Common myeloid progenitor, CD34-positive (primary cell): ENCODE results near the gene ALLC.

Source experiments
- CTCF ChIA-PET: fragments of 350-600 bp; sonication (Branson Sonifier 250); formaldehyde crosslinking; loops from one replicate; lab custom pipeline; 2021; ENCODE audit warnings: antibody characterized with exemption; lab: Charles Lee
- POLR2A ChIA-PET: fragments of 350-600 bp; sonication (Branson Sonifier 250); formaldehyde crosslinking; loops from one replicate; lab custom pipeline; 2021; ENCODE audit warnings: antibody characterized with exemption; lab: Charles Lee
- DNase-seq, 3 donors: peaks; one replicate each; pipeline versions ENCODE4 v3.0.0 to v3.0.0-alpha.2; 2013
- H3K27ac ChIP-seq, 2 experiments: 1 replicate in 1 of 2; 2 replicates in 1 of 2; pipeline ENCODE4 v1.7.0; 2013; ENCODE audit warnings: inconsistent platforms in 2 of 2, low read length in 2 of 2, mild to moderate bottlenecking in 2 of 2, low read depth in 1 of 2, moderate library complexity in 1 of 2; ENCODE audit not compliant: severe bottlenecking in 2 of 2, insufficient read depth in 1 of 2, poor library complexity in 1 of 2
- H3K27me3 ChIP-seq, 5 experiments: replicated peaks in 2 of 5; 1 replicate in 3 of 5; 2 replicates in 2 of 5; pipeline versions ENCODE4 v1.6.1 to v1.7.0; 2013; ENCODE audit warnings: low read length in 4 of 5, mild to moderate bottlenecking in 2 of 5, moderate library complexity in 2 of 5, inconsistent platforms in 1 of 5; ENCODE audit not compliant: insufficient read depth in 5 of 5, control insufficient read depth in 4 of 5
- H3K36me3 ChIP-seq, 4 experiments: 1 replicate in 2 of 4; 2 replicates in 2 of 4; pipeline versions ENCODE4 v1.6.1 to v1.7.0; 2013; ENCODE audit warnings: low read length in 3 of 4, control low read depth in 1 of 4, mild to moderate bottlenecking in 1 of 4; ENCODE audit not compliant: control insufficient read depth in 4 of 4, insufficient read depth in 4 of 4
- H3K4me1 ChIP-seq, 4 experiments: 1 replicate in 3 of 4; 2 replicates in 1 of 4; pipeline versions ENCODE4 v1.6.1 to v1.7.1; 2013; ENCODE audit warnings: low read length in 3 of 4, mild to moderate bottlenecking in 3 of 4, control low read depth in 1 of 4, inconsistent platforms in 1 of 4, moderate library complexity in 1 of 4; ENCODE audit not compliant: control insufficient read depth in 4 of 4, insufficient read depth in 4 of 4; ENCODE audit errors: control extremely low read depth in 1 of 4
- H3K4me3 ChIP-seq, 7 experiments: 1 replicate in 4 of 7; 2 replicates in 3 of 7; pipeline versions ENCODE4 v1.5.1 to v1.7.0; 2013; ENCODE audit warnings: mild to moderate bottlenecking in 7 of 7, low read length in 6 of 7, moderate library complexity in 6 of 7, inconsistent platforms in 2 of 7, low read depth in 2 of 7, control low read depth in 1 of 7; ENCODE audit not compliant: insufficient read depth in 4 of 7, control insufficient read depth in 1 of 7; ENCODE audit errors: extremely low read depth in 1 of 7
- H3K9me3 ChIP-seq, 5 experiments: 1 replicate in 4 of 5; 2 replicates in 1 of 5; pipeline versions ENCODE4 v1.6.1 to v1.7.1; 2013; ENCODE audit warnings: low read length in 4 of 5, mild to moderate bottlenecking in 2 of 5, inconsistent platforms in 1 of 5, low read depth in 1 of 5, moderate library complexity in 1 of 5; ENCODE audit not compliant: control insufficient read depth in 4 of 5, insufficient read depth in 2 of 5; ENCODE audit errors: control extremely low read depth in 1 of 5
- WGBS: methylation state at CpG from one replicate; pipeline ENCODE4 v1.1.5; 2013; ENCODE audit not compliant: insufficient coverage; 5-methylcytosine and 5-hydroxymethylcytosine counted together

The ALLC gene

DNA sequence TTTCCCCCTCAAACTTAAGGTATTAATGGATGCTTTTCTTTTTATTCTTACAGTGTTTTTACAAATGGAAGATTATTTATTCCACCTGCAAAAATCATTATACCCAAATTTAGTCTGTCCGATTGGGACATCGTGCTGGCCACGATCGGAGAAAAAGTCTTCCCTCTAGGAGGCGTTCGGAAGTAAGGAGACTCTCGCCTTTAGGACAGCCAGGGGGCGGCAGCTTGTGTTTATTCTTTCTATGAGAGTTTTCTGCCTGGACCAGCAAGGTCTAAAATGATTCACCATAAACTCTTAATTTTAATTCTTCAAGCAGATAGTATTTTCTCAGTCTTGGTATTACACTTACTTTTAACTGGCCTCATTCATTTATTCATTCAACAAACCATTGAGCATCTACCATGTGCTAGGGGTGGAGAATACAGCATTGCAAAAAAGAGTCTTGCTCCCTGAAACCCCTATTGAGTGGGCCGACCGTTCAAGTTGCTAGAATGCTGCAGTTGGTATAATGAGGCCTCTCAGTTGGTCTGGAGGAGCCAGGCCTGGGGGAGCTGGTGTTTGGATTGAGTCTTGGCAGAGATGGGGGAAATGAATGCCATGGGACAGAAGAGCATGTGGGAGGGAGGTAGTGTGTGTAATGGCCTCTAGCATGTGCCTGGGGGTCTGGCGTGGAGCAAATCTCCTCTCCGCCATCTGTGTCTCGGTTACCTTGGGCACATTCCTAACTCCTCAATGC, 84.0 kb downstream of the ALLC start:
- ChIA-PET CTCF (interaction anchor here (0.9 to 1.5 kb wide), 2 partner anchors 14 to 39 kb away, joined by 3 to 4 read pairs; no protein-coding TSS in a partner anchor), POLR2A (no interaction called here)
- H3K27me3 ChIP-seq = no peaks in the 10 kb centered on the region
- no peaks in the 10 kb centered on the region for H3K9me3 ChIP-seq
- H3K4me3 ChIP-seq = no peak overlapping the region
- H3K4me1 ChIP-seq = peaks cover 4 to 29% (median 15%) of the 10 kb centered on the region in 4 experiments
- H3K36me3 ChIP-seq = no peaks in the 10 kb centered on the region
- no peak overlapping the region for H3K27ac ChIP-seq
- DNase-seq = no peak
- 93% methylated on average over 8 of the region's 13 CpGs for whole genome bisulfite sequencing

DNA sequence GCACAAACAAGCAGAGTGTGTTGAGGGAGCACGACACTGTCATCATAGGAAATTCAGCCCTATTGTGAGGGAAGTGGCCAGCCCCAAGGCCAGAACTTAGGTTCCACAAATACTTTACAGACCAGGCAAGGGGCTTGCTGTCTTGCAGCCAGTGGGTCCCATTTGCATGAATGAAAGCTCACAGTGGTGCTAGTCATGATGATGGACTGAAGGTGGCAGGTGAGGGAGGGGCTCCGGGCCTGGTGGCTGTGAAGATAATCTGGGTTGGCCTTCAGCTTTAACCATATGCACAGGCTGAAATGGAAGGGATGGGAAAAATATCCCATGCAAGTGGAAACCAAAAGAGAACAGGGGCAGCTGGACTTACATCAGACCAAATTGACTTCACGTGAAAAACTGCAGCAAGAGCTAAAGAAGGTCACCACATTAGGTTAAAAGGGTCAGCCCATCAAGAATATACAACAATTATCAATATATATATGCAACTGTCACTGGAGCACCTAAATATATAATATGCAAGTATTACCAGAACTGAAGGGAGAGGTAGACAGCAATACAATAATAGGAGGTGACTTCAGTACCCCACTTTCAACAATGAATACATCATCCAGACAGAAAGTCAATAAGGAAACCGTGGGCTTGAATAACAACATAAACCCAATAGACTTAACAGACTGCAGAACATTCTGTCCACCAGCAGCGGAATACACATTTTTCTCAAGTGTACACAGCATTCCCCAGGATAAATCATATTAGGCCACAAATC, 84.9 kb downstream of the ALLC start:
- no peaks in the 10 kb centered on the region for H3K27me3 ChIP-seq
- 85% methylated on average over 3 of the region's 5 CpGs for WGBS
- no peak for DNase-seq
- peaks cover 4 to 28% (median 15%) of the 10 kb centered on the region in 4 experiments for H3K4me1 ChIP-seq
- ChIA-PET CTCF (interaction anchor here (2.8 kb wide), 1 partner anchor 14 kb away, joined by 11 read pairs; no protein-coding TSS in a partner anchor), POLR2A (no interaction called here)
- no peaks in the 10 kb centered on the region for H3K36me3 ChIP-seq
- H3K4me3 ChIP-seq = no peak overlapping the region
- H3K27ac ChIP-seq = no peak overlapping the region
- H3K9me3 ChIP-seq = no peaks in the 10 kb centered on the region

DNA sequence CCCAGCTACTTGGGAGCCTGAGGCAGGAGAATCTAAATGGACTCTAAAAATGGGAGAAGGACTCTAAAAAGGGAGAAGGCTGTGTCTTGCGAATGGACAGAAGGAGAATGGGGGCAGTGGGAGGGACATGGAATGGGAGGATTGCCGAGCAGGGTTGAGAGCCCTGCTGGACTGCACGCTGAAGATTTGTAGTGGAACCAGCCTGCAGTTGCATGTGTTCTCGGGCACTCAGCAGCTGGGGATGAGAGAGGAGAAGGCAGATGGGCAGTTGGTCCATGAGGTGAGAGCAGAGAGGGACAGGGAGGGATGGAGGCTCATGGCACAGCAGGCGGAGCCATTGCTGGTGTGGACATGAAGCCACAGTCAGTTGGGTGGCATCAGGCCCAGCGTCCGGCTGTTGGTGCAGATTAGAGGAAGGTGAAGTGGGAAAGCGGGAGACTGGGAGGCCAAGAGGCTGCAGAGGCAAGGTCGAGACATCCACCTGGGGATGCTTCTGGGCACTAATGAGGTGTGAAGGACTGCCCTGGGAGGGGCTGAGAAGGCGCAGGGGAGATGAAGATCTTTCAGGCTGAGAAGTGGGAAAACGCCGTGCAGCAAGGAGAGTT, 86.1 kb downstream of the ALLC start:
- Histone ChIP-seq H3K9me3 (no peaks in the 10 kb centered on the region), H3K27me3 (no peaks in the 10 kb centered on the region), H3K27ac (no peak overlapping the region), H3K4me1 (peaks cover 4 to 30% (median 15%) of the 10 kb centered on the region in 4 experiments), H3K36me3 (no peaks in the 10 kb centered on the region), H3K4me3 (no peak overlapping the region)
- 89% methylated on average over 9 of the region's 12 CpGs for whole genome bisulfite sequencing
- ChIA-PET CTCF (interaction anchor here (1.6 to 2.8 kb wide), 2 partner anchors 15 to 37 kb away, joined by 4 to 11 read pairs; no protein-coding TSS in a partner anchor), POLR2A (no interaction called here)
- no peak for DNase-seq

DNA sequence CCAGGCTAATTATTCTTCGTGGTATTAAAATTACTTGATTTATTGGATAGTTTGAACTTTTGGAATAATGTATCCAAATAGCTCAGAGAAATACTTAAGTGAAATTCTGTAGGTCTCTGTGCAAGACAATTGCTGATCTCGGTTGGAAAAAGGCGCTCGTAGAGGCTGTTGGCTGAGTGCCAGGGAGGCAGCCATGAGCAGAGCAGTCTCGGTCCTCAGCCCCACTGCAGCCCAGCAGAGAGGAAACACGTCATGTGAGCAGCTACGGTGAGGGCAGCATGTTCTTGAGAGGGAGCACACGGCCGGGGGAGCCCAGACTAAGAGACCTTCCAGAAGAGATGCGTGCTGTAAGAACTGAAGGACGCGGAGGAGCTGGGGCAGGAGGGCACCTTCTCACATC, 87.9 kb downstream of the ALLC start:
- H3K27me3 ChIP-seq = no peaks in the 10 kb centered on the region

GRCh38 chr2:3747032-3747654, 89.1 kb downstream of the ALLC start:
- H3K4me1 ChIP-seq = peaks cover 0 to 15% (median 4%) of the 10 kb centered on the region in 4 experiments
- no peaks in the 10 kb centered on the region for H3K9me3 ChIP-seq
- ChIA-PET CTCF (no interaction called here), POLR2A (no interaction called here)
- no peaks in the 10 kb centered on the region for H3K36me3 ChIP-seq
- no peak for DNase-seq
- H3K27ac ChIP-seq = no peak overlapping the region
- WGBS = 96% methylated on average over 19 of the region's 20 CpGs
- H3K4me3 ChIP-seq = no peak overlapping the region
- no peaks in the 10 kb centered on the region for H3K27me3 ChIP-seq

More for the DNA sequence above, 87.9 kb downstream of the ALLC start:
- Histone ChIP-seq H3K36me3 (no peaks in the 10 kb centered on the region), H3K4me1 (peaks cover 0 to 16% (median 7%) of the 10 kb centered on the region in 4 experiments), H3K9me3 (no peaks in the 10 kb centered on the region), H3K27ac (no peak overlapping the region), H3K4me3 (no peak overlapping the region)
- POLR2A ChIA-PET = no interaction called here
- DNase-seq = no peak
- CTCF ChIA-PET = interaction anchor here (1.1 to 2.8 kb wide), 4 partner anchors 9 to 35 kb away, joined by 3 to 11 read pairs (median 4); no protein-coding TSS in a partner anchor
- 54% methylated on average over 12 of the region's 12 CpGs for WGBS

- 79% methylated on average over 7 of the region's 9 CpGs for WGBS
- ChIA-PET POLR2A (no interaction called here), CTCF (no interaction called here)
- no peaks in the 10 kb centered on the region for H3K9me3 ChIP-seq
- DNase-seq = no peak
- H3K4me1 ChIP-seq = peaks cover 0 to 15% (median 4%) of the 10 kb centered on the region in 4 experiments
- no peaks in the 10 kb centered on the region for H3K36me3 ChIP-seq
- H3K27ac ChIP-seq = no peak overlapping the region
- no peaks in the 10 kb centered on the region for H3K27me3 ChIP-seq
- H3K4me3 ChIP-seq = no peak overlapping the region
Measured at GRCh38 chr2:3747826-3748225, 89.8 kb downstream of the ALLC start.
